HG03280 (cell line): ENCODE data around the gene KDM5A.
"Not testable (repeated sequence)": the region's sequence is repeated elsewhere in the genome, so short reads cannot be mapped to it uniquely, and the experiment has no call there.

Source experiments
- ATAC-seq: cut with Tn5 transposase; IDR thresholded peaks from one replicate; pipeline ENCODE4 v1.9.1; 2021; ENCODE audit warnings: mild to moderate bottlenecking, moderate library complexity; ENCODE audit not compliant: unreplicated experiment

Gene KDM5A

DNA sequence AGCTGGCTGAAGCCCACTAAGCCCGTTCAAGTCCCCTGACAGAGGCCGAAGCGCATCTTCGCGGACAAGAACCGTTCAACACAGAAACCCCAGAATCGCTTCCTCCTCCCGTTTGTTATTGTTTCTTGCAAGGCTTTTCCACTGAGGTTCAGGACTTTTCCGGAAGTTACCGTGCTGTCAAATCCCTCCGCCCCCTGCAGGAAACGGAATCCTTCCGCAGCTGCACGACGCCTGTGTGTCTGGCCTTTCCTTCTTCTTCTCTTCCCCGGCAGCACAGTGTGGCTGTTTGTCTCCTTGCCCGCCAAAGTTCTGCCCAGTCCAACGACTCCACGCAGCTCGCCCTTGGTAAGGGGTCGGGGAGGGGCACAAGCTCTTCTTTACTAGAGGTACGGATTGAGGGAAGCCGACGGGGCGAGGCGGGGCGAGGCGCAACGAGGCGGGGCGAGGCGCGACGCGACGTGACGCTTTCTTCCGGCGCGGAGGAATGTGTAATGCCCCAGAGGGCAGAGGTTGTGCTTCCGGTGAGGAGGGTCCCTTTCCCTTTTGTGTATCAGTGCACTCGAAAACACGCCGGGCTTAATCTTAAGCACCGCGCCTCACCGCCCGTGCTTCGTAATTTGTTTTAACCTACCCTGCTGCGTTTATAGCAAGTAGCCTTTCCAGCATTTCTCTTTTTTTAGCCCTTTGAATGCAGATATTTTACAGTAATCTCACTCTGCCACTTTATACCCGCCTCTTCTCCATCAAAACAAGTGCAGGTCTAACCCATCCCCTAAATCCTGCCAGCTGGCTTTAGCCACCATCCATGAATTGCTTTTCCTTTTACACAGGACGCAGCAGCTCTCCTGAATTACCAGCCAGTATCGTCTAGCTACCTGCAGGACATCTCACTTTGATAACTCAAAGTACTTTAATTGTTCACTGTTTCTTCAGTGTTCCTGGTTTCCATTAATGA lies at the start of gene KDM5A:
Gene KDM5A (minus strand): TSS at position 179 of the 955 bp plus-strand sequence. CDS start 229 bp downstream, outside the sequence.
- peak; percentile 92 for ATAC-seq

DNA sequence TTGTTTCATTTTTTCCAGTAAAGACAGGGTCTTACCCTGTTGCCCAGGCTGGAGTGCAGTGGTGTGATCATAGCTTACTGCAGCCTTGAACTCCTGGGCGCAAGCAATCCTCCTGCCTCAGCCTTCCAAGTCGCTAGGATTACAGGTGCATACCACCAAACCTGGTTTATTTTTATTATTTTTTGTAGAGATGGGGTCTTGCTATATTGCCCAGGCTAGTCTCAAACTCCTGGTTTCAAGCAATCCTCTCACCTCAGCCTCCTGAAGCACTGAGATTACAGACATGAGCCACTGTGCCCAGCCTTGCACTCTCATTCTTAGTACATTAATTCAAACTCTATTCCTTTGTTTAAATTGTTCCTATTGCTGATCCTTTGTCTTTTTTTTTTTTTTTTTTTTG lies 46.6 kb upstream of the KDM5A start:
- ATAC-seq = not testable (repeated sequence)

DNA sequence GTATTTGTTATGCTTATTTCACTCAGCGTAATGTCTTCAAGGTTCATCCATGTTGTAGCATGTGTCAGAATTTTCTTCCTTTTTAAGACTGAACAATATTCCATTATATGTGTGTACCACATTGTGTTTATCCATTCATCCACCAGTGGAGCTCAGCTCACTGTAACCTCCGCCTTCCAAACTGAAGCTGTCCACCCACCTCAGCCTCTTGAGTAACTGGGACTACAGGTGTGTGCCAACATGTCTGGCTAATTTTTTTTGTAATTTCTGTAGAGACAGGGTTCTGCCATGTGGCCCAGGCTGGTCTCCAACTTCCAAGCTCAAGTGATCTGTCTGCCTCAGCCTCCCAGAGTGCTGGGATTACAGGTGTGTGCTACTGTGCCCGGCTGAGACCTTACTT lies 33.4 kb upstream of the KDM5A start:
- ATAC-seq = no peak

DNA sequence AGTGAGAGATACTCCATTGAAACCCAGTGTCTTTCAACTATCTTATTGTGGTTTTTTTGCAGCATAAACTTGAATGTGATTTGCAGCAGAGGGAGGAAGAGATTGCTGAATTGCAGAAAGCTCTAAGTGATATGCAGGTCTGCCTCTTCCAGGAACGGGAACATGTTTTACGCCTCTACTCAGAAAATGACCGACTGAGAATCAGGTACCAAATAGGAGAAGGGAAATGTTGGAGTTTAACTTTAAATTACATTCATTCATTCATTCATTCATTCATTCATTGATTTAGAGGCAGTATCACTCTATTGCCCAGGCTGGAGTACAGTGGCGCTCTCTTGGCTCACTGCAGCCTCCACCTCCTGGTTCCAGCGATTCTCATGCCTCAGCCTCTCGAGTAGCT lies 29.3 kb upstream of the KDM5A start:
- no peak for ATAC-seq

DNA sequence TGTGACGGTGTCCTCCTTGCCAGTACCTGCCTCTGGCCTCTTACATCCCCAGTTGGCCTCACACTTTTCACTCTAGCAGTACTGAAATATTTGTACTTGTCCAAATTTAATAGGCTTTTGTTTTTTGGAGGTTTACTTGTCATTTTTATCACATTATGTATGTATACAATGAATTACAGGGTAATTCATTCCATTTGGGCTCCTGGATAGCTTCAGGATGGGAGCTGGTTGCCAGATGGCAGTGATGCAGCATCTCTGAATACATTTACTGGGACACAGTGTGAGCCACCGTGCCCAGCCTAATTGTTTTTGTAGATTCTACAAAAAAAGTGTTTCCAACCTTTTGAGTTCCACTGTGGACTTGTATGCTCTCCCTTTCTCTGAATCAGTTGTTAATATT lies 25.7 kb upstream of the KDM5A start:
- ATAC-seq = no peak

DNA sequence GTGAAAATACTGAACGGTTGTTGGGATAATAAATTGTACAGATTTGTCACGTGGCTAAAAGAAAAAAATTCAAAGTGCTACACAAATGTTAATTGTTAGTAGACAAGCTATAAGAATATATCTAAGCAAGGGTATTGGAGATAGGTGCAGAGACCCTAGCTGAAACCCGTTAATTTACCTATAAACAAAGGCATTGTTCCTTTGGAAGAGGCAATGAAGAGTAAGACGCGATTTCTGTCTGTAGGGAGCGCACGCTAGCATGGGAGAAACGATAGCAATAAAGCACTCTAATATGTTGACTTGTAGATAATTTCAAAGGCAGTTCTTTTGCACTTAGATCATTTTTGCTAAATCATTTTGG lies 12.9 kb upstream of the KDM5A start:
- no peak for ATAC-seq

DNA sequence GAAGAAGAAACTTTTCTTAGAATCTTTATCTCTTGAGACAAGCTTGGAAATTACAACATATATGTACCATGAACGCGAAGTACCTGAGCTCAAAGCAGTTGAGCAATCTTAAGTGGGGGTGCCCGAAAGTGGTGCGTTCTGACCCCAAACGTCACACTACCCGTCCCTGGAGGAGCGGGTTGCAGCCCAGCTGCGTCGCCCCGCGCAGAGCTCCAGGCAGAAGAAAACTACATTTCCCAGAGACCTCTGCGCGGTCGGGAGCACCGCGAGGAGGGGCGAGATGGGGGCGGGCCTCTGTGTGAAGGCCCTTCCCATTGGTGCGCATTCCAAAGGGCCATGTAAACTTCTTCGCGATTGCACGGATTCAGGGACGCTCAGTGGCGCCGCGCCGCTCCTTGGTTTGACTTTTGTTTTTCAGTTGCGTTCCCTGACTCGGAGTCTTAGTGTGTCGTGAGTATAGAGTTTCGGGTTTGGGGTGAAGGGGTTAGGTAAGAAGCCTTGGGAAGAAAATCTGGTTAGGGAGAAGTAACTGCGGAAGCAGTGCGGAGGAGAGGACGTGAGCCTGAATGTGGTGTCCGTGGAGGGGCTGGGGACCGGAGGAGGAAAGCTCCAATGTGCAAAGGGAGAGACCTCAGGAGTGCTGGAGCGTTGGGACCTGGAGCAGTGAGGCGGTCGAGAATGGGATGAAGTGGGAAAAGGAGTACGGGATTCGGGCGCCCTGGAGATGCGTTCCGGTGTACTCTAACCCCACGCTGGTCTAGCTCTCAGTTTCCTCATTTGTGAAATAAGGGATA lies 12.3 kb upstream of the KDM5A start, which contains the start of gene CCDC77:
Gene CCDC77 (plus strand): TSS at position 410 of the 794 bp plus-strand sequence. CDS start 7,740 bp downstream, outside the sequence.
- peak; percentile 96 for ATAC-seq

DNA sequence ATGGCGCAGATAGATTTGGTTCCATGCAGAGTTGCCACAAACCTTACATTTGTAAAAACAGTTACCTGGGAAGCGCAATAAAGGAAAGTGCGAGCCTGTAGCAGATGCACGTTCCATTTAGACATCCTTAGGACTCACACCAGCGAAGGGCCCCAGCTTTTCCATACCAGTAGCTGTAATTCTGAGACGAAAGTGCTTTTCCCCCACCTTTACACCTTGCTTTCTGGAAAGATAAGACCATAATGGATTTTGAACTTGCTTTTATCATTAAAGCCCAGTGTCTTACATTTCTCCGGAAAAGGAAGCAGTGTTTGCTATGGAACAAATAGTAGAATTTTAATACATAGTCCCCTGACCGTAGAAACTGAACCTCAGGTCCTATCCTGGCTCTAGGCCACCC lies 11.7 kb upstream of the KDM5A start:
- no peak for ATAC-seq

DNA sequence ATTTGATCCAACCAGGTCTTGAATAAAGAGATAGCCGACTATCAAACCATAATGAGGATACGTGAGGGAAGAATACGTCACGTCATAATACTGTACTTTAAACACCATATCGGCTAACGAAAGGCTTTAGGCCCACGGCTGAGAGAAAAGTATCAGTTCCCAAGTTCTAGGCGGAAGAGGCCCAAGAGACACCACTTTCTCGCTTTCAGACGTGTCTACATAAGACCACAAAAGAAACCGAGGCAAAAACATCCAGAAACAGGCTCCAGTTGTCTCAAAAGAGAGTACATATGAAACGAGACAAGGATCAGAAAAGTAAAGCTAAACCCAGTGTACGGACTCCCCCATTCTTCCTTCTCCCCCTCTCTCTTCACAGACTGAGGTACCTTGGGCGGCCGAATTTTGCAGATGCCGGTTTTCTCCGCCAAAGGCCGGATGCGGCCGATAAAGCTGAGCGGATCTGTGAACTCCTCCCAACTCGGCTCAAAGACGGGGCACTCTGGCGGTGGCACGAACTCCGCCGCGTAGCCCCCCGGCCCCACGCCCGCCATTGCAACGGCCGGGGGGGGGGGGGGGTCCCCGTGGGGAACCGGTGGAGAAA lies 479 bp downstream of the KDM5A start:
- peak; percentile 26 for ATAC-seq

DNA sequence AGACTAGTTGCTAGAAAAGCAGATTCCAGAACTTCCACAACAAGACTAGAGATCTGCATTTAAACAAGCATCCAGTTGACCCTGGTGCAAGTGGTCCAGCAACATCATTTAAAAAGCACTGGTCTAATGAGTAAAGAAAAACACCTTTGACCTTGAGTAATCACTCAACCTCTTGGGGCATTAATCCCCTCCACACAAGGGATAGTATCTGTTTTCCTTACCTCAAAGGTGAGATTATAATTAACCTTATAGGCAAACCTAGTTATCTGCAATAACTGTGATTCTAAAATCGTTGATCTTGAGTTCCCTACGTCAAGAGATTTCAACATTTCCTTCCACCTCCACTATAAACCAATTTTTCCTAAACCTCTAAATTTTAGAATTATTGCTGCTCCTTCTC lies 1.1 kb downstream of the KDM5A start:
- no peak for ATAC-seq

DNA sequence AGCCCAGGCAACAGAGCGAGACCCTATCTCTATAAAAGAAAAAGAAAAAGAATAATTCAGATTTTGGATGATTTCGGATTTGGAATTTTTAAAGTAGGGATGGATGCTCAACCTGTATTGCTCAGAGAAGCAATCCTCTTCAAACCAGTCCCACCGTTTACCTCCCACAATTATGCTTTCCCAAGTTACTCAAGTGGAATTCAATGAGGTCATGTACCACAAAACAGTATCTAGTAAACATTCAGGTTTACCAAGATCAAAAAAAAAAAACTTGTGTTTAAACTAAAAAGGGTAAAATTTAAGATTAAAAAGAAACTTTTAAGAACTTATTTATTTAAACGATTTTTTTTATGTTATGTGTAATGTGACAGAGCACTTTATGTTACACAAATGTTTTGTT lies 2.5 kb downstream of the KDM5A start:
- no peak for ATAC-seq

DNA sequence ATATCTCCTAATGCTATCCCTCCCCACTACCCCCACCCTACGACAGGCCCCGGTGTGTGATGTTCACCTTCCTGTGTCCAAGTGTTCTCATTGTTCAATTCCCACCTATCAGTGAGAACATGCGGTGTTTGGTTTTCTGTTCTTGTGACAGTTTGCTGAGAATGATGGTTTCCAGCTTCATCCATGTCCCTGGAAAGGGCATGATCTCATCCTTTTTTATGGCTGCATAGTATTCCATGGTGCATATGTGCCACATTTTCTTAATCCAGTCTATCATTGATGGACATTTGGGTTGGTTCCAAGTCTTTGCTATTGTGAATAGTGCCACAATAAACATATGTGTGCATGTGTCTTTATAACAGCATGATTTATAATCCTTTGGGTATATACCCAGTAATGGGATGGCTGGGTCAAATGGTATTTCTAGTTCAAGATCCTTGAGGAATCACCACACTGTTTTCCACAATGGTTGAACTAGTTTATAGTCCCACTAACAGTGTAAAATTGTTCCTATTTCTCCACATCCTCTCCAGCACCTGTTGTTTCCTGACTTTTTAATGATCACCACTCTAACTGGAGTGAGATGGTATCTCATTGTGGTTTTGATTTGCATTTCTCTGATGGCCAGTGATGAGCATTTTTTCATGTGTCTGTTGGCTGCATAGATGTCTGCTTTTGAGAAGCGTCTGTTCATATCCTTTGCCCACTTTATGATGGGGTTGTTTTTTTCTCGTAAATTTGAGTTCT lies 18.2 kb downstream of the KDM5A start:
- not testable (repeated sequence) for ATAC-seq

DNA sequence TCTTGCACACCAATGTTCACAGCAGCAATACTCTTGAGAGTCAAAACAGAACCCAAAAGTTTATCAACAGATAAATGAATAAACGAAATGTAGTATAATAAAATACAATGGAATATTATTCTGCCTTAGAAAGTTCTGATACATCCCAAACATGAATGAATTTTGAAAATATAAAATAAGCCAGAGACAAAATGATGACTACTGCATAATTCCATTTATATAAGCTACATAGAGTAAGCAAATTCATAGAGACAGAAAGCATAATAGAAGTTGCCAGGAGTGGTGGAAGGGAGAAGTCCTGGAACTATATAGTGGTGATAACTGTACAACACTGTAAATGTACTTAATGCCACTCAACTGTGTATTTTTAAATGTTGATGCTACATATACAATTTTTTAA lies 21.1 kb downstream of the KDM5A start:
- ATAC-seq = no peak

DNA sequence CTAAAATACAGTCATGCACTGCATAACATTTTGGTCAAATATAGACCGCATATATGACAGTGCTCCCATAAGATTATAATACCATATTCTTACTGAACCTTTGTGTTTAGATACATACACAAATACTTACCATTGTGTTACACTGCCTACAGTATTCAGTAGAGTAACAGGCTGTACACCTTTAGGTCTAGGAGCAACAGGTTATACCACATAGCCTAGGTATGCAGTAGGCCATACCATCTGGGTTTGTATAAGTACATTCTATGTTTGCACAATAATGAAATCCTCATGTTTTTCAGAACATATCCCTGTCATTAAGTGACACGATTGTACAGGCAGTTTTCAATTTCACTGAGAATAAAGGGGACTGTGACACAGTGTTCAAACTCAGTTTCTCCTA lies 22.3 kb downstream of the KDM5A start:
- ATAC-seq = no peak

DNA sequence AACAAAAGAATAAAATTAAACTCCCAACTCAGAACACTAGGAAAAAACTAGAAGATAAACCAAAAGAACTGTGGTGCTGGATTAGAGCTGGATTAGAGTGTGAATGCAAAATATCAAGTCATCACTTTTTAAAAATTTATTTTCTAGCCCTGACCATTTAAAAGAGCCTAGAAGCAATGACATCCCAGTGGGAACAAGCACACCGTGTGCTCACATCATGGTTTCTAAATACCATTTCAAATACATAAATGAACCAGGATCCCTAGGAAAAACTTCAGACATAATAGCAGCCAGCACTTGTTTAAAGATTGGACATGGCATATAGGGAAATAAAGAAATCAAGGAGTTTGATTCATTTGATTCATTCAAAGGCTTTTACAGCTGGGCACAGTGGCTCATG lies 30.0 kb downstream of the KDM5A start:
- no peak for ATAC-seq

DNA sequence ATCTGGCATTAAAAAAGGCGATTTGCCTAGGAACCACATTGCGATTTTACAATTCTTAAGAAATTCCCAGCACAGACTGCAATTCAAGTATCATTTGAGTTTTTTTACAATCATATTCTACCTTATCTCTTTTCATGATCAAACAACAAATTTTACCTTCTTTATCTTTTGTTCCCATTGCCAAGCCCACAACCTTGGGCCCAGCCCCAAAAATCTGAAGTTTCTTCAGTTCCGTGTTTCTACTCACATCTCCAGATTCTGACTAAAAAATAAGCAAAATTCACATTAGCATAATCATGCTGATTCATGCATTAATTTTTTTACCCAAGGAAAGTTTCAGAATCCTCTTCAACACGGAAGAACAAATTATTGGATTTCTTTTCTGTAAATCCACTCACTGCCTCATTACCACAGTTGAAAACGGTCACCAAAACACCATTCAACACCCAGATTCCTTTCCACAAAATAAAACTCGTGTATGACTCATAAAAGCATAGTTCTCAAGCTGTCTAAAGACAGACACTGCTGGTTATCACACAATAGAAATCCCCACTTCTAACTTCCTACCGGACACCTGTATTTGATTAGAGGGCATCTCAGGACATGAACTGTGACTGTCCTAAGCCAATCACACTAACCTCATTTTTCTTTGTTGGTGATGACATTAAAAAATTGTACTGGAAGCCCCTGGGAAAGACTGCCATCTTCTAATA lies 32.7 kb downstream of the KDM5A start:
- no peak for ATAC-seq

DNA sequence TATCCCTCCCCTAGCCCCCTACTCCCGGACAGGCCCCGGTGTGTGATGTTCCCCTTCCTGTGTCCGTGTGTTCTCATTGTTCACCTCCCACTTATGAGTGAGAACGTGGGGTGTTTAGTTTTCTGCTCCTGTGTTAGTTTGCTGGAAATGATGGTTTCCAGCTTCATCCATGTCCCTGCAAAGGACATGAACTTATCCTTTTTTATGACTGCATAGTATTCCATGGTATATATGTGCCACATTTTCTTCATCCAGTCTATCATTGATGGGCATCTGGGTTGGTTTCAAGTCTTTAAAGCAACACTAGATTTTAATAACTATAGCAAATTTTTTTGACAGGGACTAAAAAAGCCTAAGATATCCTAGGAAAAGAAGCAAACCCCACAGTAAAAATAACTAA lies 37.9 kb downstream of the KDM5A start:
- not testable (repeated sequence) for ATAC-seq

DNA sequence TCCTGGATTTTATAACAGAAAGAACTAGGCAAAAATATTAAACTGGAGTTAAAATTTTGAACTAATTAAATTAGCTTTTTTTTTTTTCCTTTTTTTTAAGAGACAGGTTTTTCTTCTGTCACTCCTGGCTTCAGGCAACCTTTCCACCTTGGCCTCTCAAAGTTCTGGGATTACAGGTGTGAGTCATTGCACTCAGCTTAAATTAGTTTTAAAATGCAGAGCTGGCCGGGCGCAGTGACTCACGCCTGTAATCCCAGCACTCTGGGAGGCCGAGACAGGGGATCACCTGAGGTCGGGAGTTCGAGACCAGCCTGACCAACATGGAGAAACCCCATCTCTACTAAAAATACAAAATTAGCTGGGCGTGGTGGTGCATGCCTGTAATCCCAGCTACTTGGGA lies 39.5 kb downstream of the KDM5A start:
- ATAC-seq = not testable (repeated sequence)

DNA sequence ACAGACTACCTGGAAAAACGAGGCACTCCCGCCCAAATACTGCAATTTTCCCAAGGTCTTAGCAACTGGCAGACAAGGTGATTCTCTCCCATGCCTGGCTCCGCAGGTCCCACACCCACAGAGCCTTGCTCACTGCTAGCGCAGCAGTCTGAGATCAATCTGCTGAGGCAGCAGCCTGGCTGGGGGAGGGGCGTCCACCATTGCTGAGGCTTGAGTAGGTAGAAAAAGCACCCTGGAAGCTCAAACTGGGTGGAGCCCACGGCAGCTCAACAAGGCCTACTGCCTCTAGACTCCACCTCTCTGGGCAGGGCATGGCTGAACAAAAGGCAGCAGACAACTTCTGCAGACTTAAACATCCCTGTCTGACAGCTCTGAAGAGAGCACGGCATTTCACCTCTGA lies 46.1 kb downstream of the KDM5A start:
- ATAC-seq = not testable (repeated sequence)

DNA sequence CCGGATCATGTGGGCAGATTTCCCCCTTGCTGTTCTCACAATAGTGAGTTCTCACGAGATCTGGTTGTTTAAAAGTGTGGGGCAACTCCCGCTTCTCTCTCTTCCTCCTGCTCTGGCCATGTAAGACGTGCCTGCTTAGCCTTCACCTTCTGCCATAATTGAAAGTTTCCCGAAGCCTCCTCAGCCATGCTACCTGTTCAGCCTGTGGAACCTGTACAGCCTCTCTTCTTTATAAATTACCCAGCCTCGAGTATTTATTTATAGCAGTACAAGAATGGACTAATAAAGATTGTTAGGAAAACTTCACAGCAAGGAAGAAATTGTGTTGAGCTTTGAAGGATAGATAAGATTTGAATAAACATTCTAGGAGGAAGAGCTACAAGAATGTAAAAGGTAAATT lies 52.1 kb downstream of the KDM5A start:
- no peak for ATAC-seq
